ENCODE data around the gene MBP. TPM values are rescaled to one million over a fixed set of nuclear protein-coding genes. Genes with fewer than 3 reads are reported as not detected.

MBP gene
- total RNA-seq, 1 experiment from 2014 or later = 88.8 TPM

GRCh38 chr18:77001041-77001440 lies 131.5 kb downstream of the MBP start:
- BruUV-seq (replicated peaks) = no TSS peak
- in situ Hi-C loops (cut with HindIII; ENCODE audit: low pct_unique_long_range_greater_than_20kb, low sequenced_read_pairs) (no loop called here), intact Hi-C loops (cut with micrococcal nuclease; ENCODE audit: unreplicated experiment) (loop anchor here (2.0 kb wide), 2 partner anchors 212 to 652 kb away; no protein-coding TSS in a partner anchor)
- DNase-seq (ENCODE audit: low read depth, low spot score) (no peak), ATAC-seq (peak; percentile 13; the same call in 1 of the 2 replicates)
- Histone ChIP-seq H3K4me3 (ENCODE audit: low read depth in 2 of 2, low read length in 2 of 2) (no peak overlapping the region), H3K27me3 (ENCODE audit: control insufficient read depth, insufficient read depth, low read length) (no peaks in the 10 kb centered on the region), H3K9me3 (ENCODE audit: control insufficient read depth, insufficient read depth, low read depth, low read length) (no peaks in the 10 kb centered on the region), H3K36me3 (ENCODE audit: control insufficient read depth, insufficient read depth, low read length) (no peaks in the 10 kb centered on the region), H3K4me1 (ENCODE audit: control insufficient read depth, insufficient read depth, low read length) (peaks cover 8% of the 10 kb centered on the region; the same call in 1 of the 2 replicates), H3K27ac (ENCODE audit: low read length) (no peak overlapping the region)
- CTCF ChIA-PET = interaction anchor here (0.7 to 2.0 kb wide), 7 partner anchors 8 to 210 kb away, joined by 3 to 13 read pairs (median 4); no protein-coding TSS in a partner anchor
- no peak for TF ChIP-seq TCF7L2 (IDR thresholded peaks at IDR 0.05; ENCODE audit: low read depth, low read length)
- TF ChIP-seq SIN3A (IDR thresholded peaks at IDR 0.05; ENCODE audit: borderline replicate concordance, insufficient read depth, low read depth, low read length) = no peak
- TF ChIP-seq, protein P1, sequence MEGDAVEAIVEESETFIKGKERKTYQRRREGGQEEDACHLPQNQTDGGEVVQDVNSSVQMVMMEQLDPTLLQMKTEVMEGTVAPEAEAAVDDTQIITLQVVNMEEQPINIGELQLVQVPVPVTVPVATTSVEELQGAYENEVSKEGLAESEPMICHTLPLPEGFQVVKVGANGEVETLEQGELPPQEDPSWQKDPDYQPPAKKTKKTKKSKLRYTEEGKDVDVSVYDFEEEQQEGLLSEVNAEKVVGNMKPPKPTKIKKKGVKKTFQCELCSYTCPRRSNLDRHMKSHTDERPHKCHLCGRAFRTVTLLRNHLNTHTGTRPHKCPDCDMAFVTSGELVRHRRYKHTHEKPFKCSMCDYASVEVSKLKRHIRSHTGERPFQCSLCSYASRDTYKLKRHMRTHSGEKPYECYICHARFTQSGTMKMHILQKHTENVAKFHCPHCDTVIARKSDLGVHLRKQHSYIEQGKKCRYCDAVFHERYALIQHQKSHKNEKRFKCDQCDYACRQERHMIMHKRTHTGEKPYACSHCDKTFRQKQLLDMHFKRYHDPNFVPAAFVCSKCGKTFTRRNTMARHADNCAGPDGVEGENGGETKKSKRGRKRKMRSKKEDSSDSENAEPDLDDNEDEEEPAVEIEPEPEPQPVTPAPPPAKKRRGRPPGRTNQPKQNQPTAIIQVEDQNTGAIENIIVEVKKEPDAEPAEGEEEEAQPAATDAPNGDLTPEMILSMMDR (IDR thresholded peaks at IDR 0.05) = no peak
- TF ChIP-seq, protein P2, sequence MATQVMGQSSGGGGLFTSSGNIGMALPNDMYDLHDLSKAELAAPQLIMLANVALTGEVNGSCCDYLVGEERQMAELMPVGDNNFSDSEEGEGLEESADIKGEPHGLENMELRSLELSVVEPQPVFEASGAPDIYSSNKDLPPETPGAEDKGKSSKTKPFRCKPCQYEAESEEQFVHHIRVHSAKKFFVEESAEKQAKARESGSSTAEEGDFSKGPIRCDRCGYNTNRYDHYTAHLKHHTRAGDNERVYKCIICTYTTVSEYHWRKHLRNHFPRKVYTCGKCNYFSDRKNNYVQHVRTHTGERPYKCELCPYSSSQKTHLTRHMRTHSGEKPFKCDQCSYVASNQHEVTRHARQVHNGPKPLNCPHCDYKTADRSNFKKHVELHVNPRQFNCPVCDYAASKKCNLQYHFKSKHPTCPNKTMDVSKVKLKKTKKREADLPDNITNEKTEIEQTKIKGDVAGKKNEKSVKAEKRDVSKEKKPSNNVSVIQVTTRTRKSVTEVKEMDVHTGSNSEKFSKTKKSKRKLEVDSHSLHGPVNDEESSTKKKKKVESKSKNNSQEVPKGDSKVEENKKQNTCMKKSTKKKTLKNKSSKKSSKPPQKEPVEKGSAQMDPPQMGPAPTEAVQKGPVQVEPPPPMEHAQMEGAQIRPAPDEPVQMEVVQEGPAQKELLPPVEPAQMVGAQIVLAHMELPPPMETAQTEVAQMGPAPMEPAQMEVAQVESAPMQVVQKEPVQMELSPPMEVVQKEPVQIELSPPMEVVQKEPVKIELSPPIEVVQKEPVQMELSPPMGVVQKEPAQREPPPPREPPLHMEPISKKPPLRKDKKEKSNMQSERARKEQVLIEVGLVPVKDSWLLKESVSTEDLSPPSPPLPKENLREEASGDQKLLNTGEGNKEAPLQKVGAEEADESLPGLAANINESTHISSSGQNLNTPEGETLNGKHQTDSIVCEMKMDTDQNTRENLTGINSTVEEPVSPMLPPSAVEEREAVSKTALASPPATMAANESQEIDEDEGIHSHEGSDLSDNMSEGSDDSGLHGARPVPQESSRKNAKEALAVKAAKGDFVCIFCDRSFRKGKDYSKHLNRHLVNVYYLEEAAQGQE (IDR thresholded peaks at IDR 0.05; ENCODE audit: insufficient read depth in 1 of 2, low read depth in 2 of 2, low read length in 1 of 2) = no peak
- no peak for TF ChIP-seq POLR2AphosphoS5 (IDR thresholded peaks at IDR 0.05; ENCODE audit: low read depth, low read length)
- POLR2A ChIA-PET = interaction anchor here (0.6 kb wide), 1 partner anchor 26 kb away, joined by 3 read pairs; no protein-coding TSS in a partner anchor

DNA sequence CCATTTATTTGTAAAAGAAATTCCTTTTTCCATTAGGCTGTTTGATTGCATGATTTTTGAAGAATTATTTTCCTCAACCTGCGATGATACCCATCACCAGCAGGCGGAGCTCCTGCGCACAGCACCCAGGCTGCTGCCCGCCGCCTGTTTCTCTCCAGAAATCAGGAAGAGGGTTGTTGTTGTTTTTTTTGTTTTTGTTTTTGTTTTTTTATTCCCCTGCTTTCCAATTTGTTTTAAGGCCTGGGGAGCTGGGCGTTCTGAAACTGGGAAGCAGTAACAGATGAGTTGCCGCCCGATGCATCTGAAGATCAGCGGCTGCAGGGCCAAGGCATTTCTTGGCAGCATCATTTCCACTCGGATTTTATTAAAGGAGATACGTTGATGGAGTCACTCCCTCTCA lies 132.1 kb downstream of the MBP start:
- CTCF ChIA-PET = interaction anchor here (0.6 to 2.0 kb wide), 9 partner anchors 8 to 211 kb away, joined by 3 to 13 read pairs (median 3); no protein-coding TSS in a partner anchor
- POLR2A ChIA-PET = interaction anchor here (0.6 kb wide), 1 partner anchor 26 kb away, joined by 3 read pairs; no protein-coding TSS in a partner anchor
- peak; percentile 52 for ATAC-seq
- H3K9me3 ChIP-seq (ENCODE audit: control insufficient read depth, insufficient read depth, low read depth, low read length) = no peaks in the 10 kb centered on the region
- TF ChIP-seq, protein P1 (IDR thresholded peaks at IDR 0.05) = no peak
- no peak for TF ChIP-seq POLR2AphosphoS5 (IDR thresholded peaks at IDR 0.05; ENCODE audit: low read depth, low read length)
- TF ChIP-seq SIN3A (IDR thresholded peaks at IDR 0.05; ENCODE audit: borderline replicate concordance, insufficient read depth, low read depth, low read length) = no peak
- TF ChIP-seq TCF7L2 (IDR thresholded peaks at IDR 0.05; ENCODE audit: low read depth, low read length) = no peak
- TF ChIP-seq, protein P2 (IDR thresholded peaks at IDR 0.05; ENCODE audit: insufficient read depth in 1 of 2, low read depth in 2 of 2, low read length in 1 of 2) = no peak
- in situ Hi-C loops (cut with HindIII; ENCODE audit: low pct_unique_long_range_greater_than_20kb, low sequenced_read_pairs) (no loop called here), intact Hi-C loops (cut with micrococcal nuclease; ENCODE audit: unreplicated experiment) (loop anchor here (1.0 to 2.0 kb wide), 3 partner anchors 55 to 652 kb away; no protein-coding TSS in a partner anchor)
- H3K36me3 ChIP-seq (ENCODE audit: control insufficient read depth, insufficient read depth, low read length) = no peaks in the 10 kb centered on the region
- peak; percentile 42 for DNase-seq (ENCODE audit: low read depth, low spot score)
- H3K4me3 ChIP-seq (ENCODE audit: low read depth in 2 of 2, low read length in 2 of 2) = no peak overlapping the region
- H3K27me3 ChIP-seq (ENCODE audit: control insufficient read depth, insufficient read depth, low read length) = no peaks in the 10 kb centered on the region
- H3K27ac ChIP-seq (ENCODE audit: low read length) = no peak overlapping the region
- BruUV-seq (replicated peaks) = no TSS peak
- H3K4me1 ChIP-seq (ENCODE audit: control insufficient read depth, insufficient read depth, low read length) = peaks cover 8% of the 10 kb centered on the region; the same call in 1 of the 2 replicates
